DMS153 treated with DMSO at 0.1 percent for 48 hours (cell line): Measurements from ENCODE around the gene FPR2.
"Not testable (repeated sequence)": the region's sequence is repeated elsewhere in the genome, so short reads cannot be mapped to it uniquely, and the experiment has no call there.

Source experiments
- DNase-seq: peaks from one replicate; lab custom pipeline; 2025; ENCODE audit not compliant: unreplicated experiment; lab: John Stamatoyannopoulos, UW

The FPR2 gene

GRCh38 chr19:51760697-51761356 is at the start of gene FPR2:
Gene FPR2, plus strand, starts transcription at chr19:51761180. Its CDS starts 7,479 bp downstream, at chr19:51768659.
- DNase-seq = no peak

GRCh38 chr19:51711702-51712101 is 49.3 kb upstream of the FPR2 start:
- DNase-seq = no peak

GRCh38 chr19:51712461-51713081 is 48.4 kb upstream of the FPR2 start:
- peak; percentile 3 for DNase-seq

GRCh38 chr19:51713319-51714285 is 47.4 kb upstream of the FPR2 start:
- no peak for DNase-seq

- DNase-seq = no peak
These were observed 46.1 kb upstream of the FPR2 start for GRCh38 chr19:51714848-51715247.

GRCh38 chr19:51715850-51716249 is 45.1 kb upstream of the FPR2 start:
- DNase-seq = no peak

GRCh38 chr19:51716925-51717324 is 44.1 kb upstream of the FPR2 start:
- DNase-seq = no peak

GRCh38 chr19:51719251-51719988 is 41.6 kb upstream of the FPR2 start:
- DNase-seq = no peak

- DNase-seq = no peak
These were observed 39.1 kb upstream of the FPR2 start for GRCh38 chr19:51721905-51722304.

GRCh38 chr19:51722492-51722891 is 38.5 kb upstream of the FPR2 start:
- no peak for DNase-seq

- no peak for DNase-seq
These were observed 36.4 kb upstream of the FPR2 start for GRCh38 chr19:51724543-51724942.

GRCh38 chr19:51726049-51726448 is 34.9 kb upstream of the FPR2 start:
- no peak for DNase-seq

GRCh38 chr19:51727349-51727880 is 33.6 kb upstream of the FPR2 start:
- no peak for DNase-seq

GRCh38 chr19:51729781-51730180 is 31.2 kb upstream of the FPR2 start:
- DNase-seq = no peak

GRCh38 chr19:51733742-51734522 is 27.0 kb upstream of the FPR2 start:
- no peak for DNase-seq

GRCh38 chr19:51735759-51736449 is 25.1 kb upstream of the FPR2 start:
- no peak for DNase-seq

GRCh38 chr19:51737389-51737788 is 23.6 kb upstream of the FPR2 start:
- DNase-seq = no peak

- DNase-seq = no peak
These were observed 23.1 kb upstream of the FPR2 start for GRCh38 chr19:51737924-51738323.

GRCh38 chr19:51738523-51738922 is 22.5 kb upstream of the FPR2 start:
- DNase-seq = not testable (repeated sequence)
